WI38 (cell line): Measurements from ENCODE around the gene PCDHGA10.
A peak's percentile ranks its signal among the peaks of the same experiment; 100 is the strongest.
"Not testable (repeated sequence)": the region's sequence is repeated elsewhere in the genome, so short reads cannot be mapped to it uniquely, and the experiment has no call there.

Source experiments
- H3K4me3 ChIP-seq: 2 replicates; pipeline ENCODE4 v1.5.1; 2011; ENCODE audit warnings: low read depth, mild to moderate bottlenecking, control low read depth, low read length
- CTCF ChIP-seq: IDR thresholded peaks from 2 replicates; pipeline ENCODE4 v1.5.1; 2012; ENCODE audit warnings: low read depth, mild to moderate bottlenecking, control low read depth, low read length

PCDHGA10 gene

GRCh38 chr5:141420855-141421488 is 8.2 kb downstream of the PCDHGA10 start, which contains the start of gene PCDHGA11:
Gene PCDHGA11 (plus strand): TSS chr5:141421051. CDS start chr5:141421228, 177 bp downstream.
- H3K4me3 ChIP-seq: peak within 1 kb of the TSS; percentile 36
- peak; percentile 60 for TF ChIP-seq CTCF

GRCh38 chr5:141421489-141421855 is 8.7 kb downstream of the PCDHGA10 start:
- no peak for TF ChIP-seq CTCF

GRCh38 chr5:141422742-141423291 is 10.0 kb downstream of the PCDHGA10 start:
- no peak overlapping the region for H3K4me3 ChIP-seq
- TF ChIP-seq CTCF: no peak

More at GRCh38 chr5:141421489-141421855, 8.7 kb downstream of the PCDHGA10 start:
- peak overlapping the region; percentile 36 for H3K4me3 ChIP-seq

GRCh38 chr5:141427783-141428426 is 15.1 kb downstream of the PCDHGA10 start:
- TF ChIP-seq CTCF: no peak
- H3K4me3 ChIP-seq: no peak overlapping the region

- no peak within 1 kb of the TSS for H3K4me3 ChIP-seq
- TF ChIP-seq CTCF: no peak
These were observed 17.7 kb downstream of the PCDHGA10 start, which contains the start of gene PCDHGA12 for GRCh38 chr5:141430332-141431113. Gene PCDHGA12 (plus strand): TSS chr5:141430507. CDS start chr5:141430760, 253 bp downstream.

GRCh38 chr5:141431286-141431685 is 18.5 kb downstream of the PCDHGA10 start:
- no peak for TF ChIP-seq CTCF
- H3K4me3 ChIP-seq: no peak overlapping the region

- H3K4me3 ChIP-seq: not testable (repeated sequence)
These were observed 19.5 kb downstream of the PCDHGA10 start for GRCh38 chr5:141432308-141432707.

- H3K4me3 ChIP-seq: not testable (repeated sequence)
These were observed 19.9 kb downstream of the PCDHGA10 start for GRCh38 chr5:141432726-141433125.
